Peyer's patch (tissue), 4 donors: ENCODE results near the gene IRF2.
"Not testable (repeated sequence)": the region's sequence is repeated elsewhere in the genome, so short reads cannot be mapped to it uniquely, and the experiment has no call there.

ENCODE experiments used
- CTCF ChIP-seq, 6 experiments: fragments of 450-650 bp in 4 of 6; fragments of 200-600 bp in 2 of 6; sonication (generic) in 1 of 6; IDR thresholded peaks; one replicate each; pipeline ENCODE4 v1.5.1; 2017 to 2019; ENCODE audit warnings: antibody characterized with exemption in 6 of 6, mild to moderate bottlenecking in 3 of 6, moderate library complexity in 1 of 6
- POLR2A ChIP-seq, 2 donors: fragments of 450-650 bp; IDR thresholded peaks; one replicate each; pipeline ENCODE4 v1.5.1; 2017; ENCODE audit warnings: antibody characterized with exemption in 2 of 2, mild to moderate bottlenecking in 2 of 2, moderate library complexity in 2 of 2

- not testable (repeated sequence) for TF ChIP-seq POLR2A, CTCF (IDR thresholded peaks at IDR 0.05)
Measured at GRCh38 chr4:184346273-184346672, 128.1 kb downstream of the IRF2 start.
